ENCODE data around the gene TTC39A. TPM values are rescaled to one million over a fixed set of nuclear protein-coding genes. Genes with fewer than 3 reads are reported as not detected.

TTC39A gene
- total RNA-seq, 1 experiment from 2014 or later = 0.82 TPM

DNA sequence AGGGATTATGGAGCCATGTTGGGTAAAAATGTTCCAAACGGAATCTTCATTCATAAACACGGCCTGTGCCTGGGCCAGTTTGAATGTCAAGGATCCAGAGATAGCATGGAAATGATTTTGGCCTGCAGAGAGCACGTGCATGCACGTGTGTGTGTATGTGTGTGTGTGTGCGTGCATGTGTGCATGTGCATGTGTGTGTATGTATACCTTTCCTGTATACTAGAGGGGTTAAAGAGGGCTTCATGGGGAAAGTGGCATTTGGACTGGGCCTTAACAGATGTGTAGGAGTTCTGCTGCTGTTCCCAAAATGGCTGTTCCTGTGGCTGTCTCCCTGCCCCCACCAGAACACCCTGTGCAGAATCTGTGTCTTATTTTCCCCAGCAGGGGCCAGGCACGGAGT lies 21.7 kb downstream of the TTC39A start:
- Histone ChIP-seq H3K9me3 (no peaks in the 10 kb centered on the region), H3K36me3 (no peaks in the 10 kb centered on the region), H3K4me3 (no peak overlapping the region), H3K27me3 (no peaks in the 10 kb centered on the region)
- DNase-seq = no peak

DNA sequence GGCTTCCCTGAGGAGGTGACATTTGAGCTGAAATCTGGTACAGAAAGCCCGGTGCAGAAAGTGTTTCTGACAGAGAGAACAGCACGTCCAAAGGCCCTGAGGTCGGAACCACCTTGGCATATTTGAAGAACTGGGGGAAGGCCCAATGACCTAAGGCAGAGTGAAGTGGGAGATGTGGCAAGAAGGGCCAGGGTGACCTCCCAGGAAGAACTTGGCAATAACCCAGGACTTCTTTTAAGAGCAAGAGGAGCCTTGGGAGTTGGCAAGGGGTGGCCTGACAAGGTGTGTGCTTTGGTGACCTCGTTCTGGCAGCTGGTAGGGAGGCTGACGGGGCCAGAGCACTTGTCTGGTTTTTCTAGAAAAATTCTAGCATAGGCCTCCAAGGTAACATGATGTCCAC lies 23.4 kb downstream of the TTC39A start:
- no peaks in the 10 kb centered on the region for H3K36me3 ChIP-seq
- no peak overlapping the region for H3K4me3 ChIP-seq
- no peaks in the 10 kb centered on the region for H3K27me3 ChIP-seq
- DNase-seq = no peak
- no peaks in the 10 kb centered on the region for H3K9me3 ChIP-seq

DNA sequence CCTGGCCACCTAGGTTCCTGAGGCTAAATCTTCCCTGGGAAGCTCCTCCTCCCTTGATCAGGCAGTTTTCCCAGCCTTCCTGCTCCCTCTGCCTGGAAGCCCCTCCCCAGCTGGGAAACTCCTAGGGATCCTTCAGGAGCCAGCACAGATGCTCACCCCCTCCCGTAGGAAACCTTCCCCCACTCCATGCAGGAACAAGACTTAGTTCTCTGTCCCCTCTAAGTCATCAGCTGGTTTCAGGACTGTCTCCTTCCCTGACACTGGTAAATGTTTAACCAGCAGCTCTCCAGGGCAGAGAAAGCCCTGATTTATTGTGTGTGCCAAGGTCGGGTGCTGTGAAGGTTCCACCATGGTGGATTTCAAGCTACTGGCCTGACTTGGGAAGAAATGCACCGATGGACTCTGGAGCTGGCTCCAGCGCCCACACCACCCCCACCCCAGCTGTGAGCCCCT lies 25.0 kb downstream of the TTC39A start:
- Histone ChIP-seq H3K36me3 (no peaks in the 10 kb centered on the region), H3K27me3 (no peaks in the 10 kb centered on the region), H3K9me3 (no peaks in the 10 kb centered on the region), H3K4me3 (no peak overlapping the region)
- DNase-seq = no peak

- no peaks in the 10 kb centered on the region for H3K27me3 ChIP-seq
- no peaks in the 10 kb centered on the region for H3K9me3 ChIP-seq
- DNase-seq = no peak
- H3K4me3 ChIP-seq = no peak overlapping the region
- H3K36me3 ChIP-seq = no peaks in the 10 kb centered on the region
Observed at GRCh38 chr1:51304360-51304759, 26.0 kb downstream of the TTC39A start.

DNA sequence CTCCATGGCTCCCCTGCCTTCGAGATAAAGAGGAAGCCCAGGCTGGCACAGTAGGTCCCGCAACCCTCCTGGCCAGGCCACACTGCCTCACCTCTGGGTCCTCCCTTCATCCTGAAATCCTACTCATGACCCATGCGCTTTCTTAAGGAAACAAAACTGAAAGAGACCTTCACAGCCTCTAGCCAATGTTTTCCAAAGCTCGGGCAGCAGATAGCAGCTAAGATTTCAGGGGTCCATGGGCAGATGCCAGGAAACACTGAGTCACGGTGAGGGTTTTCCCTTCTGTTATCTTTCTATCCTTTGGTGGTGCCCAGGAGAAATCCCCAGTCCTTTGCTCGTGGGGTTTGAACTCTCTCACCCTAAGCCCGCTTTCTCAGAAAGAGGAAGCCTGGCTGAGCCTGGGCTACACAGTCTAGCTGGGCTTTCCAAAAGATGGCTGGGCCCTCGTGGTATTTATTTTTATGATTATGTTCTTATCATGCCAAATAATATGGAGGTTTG lies 26.6 kb downstream of the TTC39A start:
- H3K36me3 ChIP-seq = no peaks in the 10 kb centered on the region
- no peaks in the 10 kb centered on the region for H3K27me3 ChIP-seq
- H3K4me3 ChIP-seq = no peak overlapping the region
- H3K9me3 ChIP-seq = no peaks in the 10 kb centered on the region
- DNase-seq = no peak

DNA sequence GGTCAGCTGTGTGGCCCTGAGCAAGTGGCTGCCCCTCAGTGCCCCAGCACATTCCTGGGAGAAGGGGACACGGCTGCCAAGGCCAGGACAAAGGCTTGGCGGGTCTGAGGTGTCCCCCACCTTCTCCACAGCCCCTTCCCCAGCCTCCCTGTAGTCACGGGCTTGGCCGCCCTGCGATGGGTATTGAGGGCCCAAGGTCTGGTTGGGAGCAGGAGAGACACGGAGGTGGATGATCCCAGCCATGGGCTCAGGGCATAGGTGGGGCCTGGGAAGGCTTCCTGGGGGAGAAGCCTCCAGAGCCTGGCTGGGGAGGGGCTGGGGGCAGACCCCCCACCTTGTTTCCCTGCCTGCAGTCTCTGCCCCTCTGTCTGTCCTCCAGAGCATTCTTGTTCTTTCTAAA lies 27.0 kb downstream of the TTC39A start:
- Histone ChIP-seq H3K36me3 (no peaks in the 10 kb centered on the region), H3K27me3 (no peaks in the 10 kb centered on the region), H3K4me3 (no peak overlapping the region), H3K9me3 (no peaks in the 10 kb centered on the region)
- DNase-seq = no peak

GRCh38 chr1:51302746-51303145 lies 27.6 kb downstream of the TTC39A start:
- H3K4me3 ChIP-seq = no peak overlapping the region
- H3K36me3 ChIP-seq = no peaks in the 10 kb centered on the region
- DNase-seq = no peak
- no peaks in the 10 kb centered on the region for H3K9me3 ChIP-seq
- H3K27me3 ChIP-seq = no peaks in the 10 kb centered on the region

- Histone ChIP-seq H3K36me3 (no peaks in the 10 kb centered on the region), H3K9me3 (no peaks in the 10 kb centered on the region), H3K4me3 (no peak overlapping the region), H3K27me3 (no peaks in the 10 kb centered on the region)
- no peak for DNase-seq
Observed at GRCh38 chr1:51302270-51302669, 28.1 kb downstream of the TTC39A start.

DNA sequence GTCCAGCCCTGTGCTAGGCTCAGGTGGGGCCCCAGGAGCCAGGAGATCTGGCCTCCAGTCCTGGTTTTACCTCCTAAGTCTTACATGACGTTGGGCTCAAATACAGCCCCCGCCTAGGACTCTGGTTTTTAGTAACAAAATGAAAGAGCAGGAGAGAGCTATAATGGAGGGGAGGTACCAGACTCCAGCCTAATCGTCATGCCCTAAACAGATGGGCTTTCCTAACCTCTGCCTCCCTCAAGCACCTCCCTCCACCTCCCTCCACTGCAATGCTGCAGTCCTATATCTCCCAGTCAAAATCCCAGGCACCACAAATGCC lies 28.6 kb downstream of the TTC39A start:
- Histone ChIP-seq H3K36me3 (no peaks in the 10 kb centered on the region), H3K27me3 (no peaks in the 10 kb centered on the region), H3K9me3 (no peaks in the 10 kb centered on the region), H3K4me3 (no peak overlapping the region)
- no peak for DNase-seq

DNA sequence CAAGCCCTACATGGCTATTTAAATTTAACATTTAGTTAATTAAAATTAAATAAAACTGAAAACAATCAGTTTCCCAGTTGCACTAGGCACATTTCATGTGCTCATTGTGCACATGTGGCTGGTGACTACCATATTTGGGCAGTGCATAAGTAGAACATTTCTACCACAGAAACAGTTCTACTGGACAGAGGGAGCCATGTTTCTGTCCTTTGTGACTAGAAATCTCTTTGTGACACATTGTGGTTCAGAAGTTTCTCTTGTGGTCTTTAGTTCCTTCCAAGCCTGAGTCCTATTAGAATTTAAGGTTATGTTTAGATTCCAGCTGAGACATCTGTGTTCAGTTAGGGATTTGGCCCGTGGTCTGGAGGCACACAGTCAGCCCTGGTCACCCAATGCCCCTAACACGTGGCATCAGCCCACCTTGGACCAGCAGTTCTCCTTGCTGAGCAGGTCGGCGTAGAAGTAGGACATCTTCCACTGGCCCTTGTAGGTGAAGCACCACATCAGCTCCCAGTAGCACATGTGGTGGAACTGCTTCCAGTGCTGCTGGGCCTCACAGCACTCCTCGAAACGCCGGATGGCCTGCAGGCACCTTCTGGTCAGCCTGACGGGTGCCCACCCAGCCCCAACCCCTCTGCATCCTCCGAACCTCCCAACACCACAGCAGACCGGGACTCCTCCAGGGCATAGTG lies 29.1 kb downstream of the TTC39A start:
- no peak for DNase-seq
- Histone ChIP-seq H3K9me3 (no peaks in the 10 kb centered on the region), H3K36me3 (no peaks in the 10 kb centered on the region), H3K27me3 (no peaks in the 10 kb centered on the region), H3K4me3 (no peak overlapping the region)

DNA sequence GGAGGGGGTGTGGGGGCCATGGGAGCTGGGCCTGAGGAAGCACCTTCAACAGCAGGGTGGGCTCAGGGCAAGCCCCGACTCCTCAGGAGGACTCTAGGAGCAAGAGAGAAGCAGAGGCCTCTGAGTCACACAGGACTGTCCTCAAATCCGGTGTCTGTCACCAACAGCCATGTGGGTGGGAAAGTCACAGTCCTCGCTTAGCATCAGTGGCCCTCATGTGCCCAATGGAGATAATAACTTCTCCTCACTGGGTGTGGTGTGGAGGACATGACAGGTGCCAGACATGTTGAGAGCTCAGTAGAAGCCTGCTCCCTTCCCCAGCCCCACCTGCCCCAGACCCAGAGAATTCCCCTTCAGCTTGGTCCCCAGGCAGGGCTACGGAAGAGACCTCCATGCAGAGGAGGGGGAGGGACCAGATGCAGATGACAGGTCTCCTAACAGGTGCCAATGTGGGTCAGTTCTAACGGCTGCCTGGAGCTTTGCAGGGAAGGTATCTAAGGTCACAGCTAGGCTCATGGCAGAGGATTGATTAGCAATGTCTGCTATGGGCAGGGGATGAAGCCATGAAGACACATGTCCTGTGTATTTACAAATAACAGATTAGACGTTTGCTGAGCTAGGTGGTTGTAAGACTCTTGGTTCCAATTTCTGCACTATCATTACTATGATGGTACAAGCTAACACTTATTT lies 30.2 kb downstream of the TTC39A start:
- no peak overlapping the region for H3K4me3 ChIP-seq
- H3K9me3 ChIP-seq = no peaks in the 10 kb centered on the region
- no peak for DNase-seq
- no peaks in the 10 kb centered on the region for H3K36me3 ChIP-seq
- no peaks in the 10 kb centered on the region for H3K27me3 ChIP-seq

GRCh38 chr1:51299185-51299885 lies 31.0 kb downstream of the TTC39A start:
- no peaks in the 10 kb centered on the region for H3K36me3 ChIP-seq
- no peaks in the 10 kb centered on the region for H3K27me3 ChIP-seq
- no peak overlapping the region for H3K4me3 ChIP-seq
- no peak for DNase-seq
- no peaks in the 10 kb centered on the region for H3K9me3 ChIP-seq

DNA sequence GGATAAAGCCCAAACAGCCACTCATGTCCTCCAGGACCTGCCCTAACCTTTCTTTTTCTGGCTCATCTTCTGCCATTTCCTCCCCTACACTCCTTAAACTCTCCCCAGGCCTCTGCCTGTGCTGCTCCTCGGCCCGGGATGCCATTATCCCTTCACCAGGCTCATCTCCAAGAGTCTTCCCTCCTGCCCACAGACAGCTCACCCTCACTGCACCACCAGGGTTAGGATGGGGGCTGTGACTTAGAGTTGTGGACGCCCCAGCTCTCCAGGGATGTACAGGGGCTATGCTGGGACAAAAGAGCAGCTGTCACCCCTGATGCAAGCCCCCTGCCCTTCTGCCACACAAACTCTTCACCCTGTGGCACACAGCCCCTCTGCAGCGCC lies 32.0 kb downstream of the TTC39A start:
- Histone ChIP-seq H3K9me3 (no peaks in the 10 kb centered on the region), H3K36me3 (no peaks in the 10 kb centered on the region), H3K27me3 (no peaks in the 10 kb centered on the region), H3K4me3 (no peak overlapping the region)
- no peak for DNase-seq

DNA sequence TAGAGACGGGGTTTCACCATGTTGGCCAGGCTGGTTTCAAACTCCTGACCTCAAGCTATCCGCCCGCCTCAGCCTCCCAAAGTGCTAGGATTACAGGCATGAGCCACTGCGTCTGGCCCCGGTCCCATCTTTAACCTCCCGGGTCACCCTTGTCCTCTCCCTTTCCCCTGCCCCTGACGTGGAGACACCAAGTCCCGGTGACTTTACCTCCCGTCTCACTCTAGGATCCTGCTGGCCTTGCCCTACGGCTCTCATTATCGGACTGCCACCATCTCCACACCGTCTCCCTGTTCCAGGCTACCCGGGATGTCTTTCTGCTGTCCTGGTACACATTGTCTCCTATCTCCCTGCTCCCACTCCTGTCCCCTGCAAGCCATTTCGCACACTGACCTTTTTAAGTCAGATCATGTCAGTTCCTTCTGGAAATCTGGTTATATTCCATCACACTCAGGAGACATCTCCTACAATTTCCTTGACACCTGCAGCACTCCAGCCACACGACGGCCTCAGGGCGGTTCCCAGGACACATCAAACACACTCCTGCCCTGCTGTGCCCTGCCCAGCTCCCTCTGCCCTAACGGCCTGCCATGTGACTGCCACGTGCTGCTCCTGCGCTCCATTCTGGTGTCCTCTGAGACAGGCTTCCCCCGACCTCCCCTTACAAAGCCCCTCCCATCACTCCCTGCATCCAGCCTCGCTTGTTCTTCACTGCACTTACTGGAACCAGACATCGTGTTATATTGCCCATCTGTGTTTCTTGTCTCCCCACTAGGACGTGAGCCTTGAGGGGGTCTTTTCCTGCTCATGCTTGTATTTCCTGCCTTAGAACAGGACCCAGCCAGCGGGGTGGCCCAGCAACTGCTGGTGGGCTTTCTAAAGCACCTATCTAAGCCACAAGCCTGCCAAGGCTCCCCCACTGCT lies 32.7 kb downstream of the TTC39A start:
- H3K36me3 ChIP-seq = no peaks in the 10 kb centered on the region
- no peaks in the 10 kb centered on the region for H3K9me3 ChIP-seq
- H3K27me3 ChIP-seq = no peaks in the 10 kb centered on the region
- no peak for DNase-seq
- peak overlapping the region; percentile 22; the same call in 1 of the 2 replicates for H3K4me3 ChIP-seq

- no peaks in the 10 kb centered on the region for H3K27me3 ChIP-seq
- H3K4me3 ChIP-seq = peak overlapping the region; percentile 22
- peak; percentile 83 for DNase-seq
- no peaks in the 10 kb centered on the region for H3K36me3 ChIP-seq
- H3K9me3 ChIP-seq = no peaks in the 10 kb centered on the region
Observed at GRCh38 chr1:51296383-51297357, 33.7 kb downstream of the TTC39A start.

DNA sequence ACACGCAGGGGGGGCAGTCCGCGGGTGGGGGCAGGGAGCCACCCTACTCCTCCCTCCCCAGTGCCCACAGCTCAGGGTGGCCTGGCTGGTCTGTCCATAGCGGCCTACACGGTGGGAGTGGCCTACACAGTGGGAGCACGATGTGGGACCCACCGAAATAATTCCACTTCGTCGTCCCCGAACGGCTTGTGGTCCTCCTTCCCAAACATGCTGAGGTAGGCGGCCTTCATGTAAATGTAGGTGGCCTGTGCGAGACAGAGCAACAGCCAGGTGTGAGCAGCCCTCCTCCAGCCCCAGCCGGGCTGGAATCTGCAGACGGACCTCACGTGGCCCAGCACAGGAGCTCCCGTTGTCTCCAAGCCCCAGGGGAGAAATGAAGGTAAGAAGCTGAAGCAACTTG lies 34.4 kb downstream of the TTC39A start:
- Histone ChIP-seq H3K27me3 (no peaks in the 10 kb centered on the region), H3K9me3 (no peaks in the 10 kb centered on the region), H3K36me3 (no peaks in the 10 kb centered on the region), H3K4me3 (no peak overlapping the region)
- DNase-seq = no peak
